H9 (cell line): ENCODE data around the gene CCL27. TPM values are rescaled to one million over a fixed set of nuclear protein-coding genes. Genes with fewer than 3 reads are reported as not detected.
A peak's percentile ranks its signal among the peaks of the same experiment; 100 is the strongest.

ENCODE experiments used
- DNase-seq: peaks from one replicate; pipeline ENCODE4 v3.0.0-alpha.2; 2017
- H2AFZ ChIP-seq: one replicate; pipeline ENCODE4 v1.6.1; 2013; ENCODE audit warnings: mild to moderate bottlenecking, low read length, control low read depth, moderate library complexity
- H2AK5ac ChIP-seq: 2 replicates; pipeline ENCODE4 v1.6.1; 2013; ENCODE audit warnings: low read length, control low read depth, mixed read lengths; ENCODE audit not compliant: insufficient read length
- H2BK120ac ChIP-seq: one replicate; pipeline ENCODE4 v1.6.1; 2013; ENCODE audit warnings: low read depth, mild to moderate bottlenecking, low read length, control low read depth, inconsistent platforms; ENCODE audit not compliant: poor library complexity, severe bottlenecking
- H2BK12ac ChIP-seq: 2 replicates; pipeline ENCODE4 v1.6.1; 2013; ENCODE audit warnings: low read length, control low read depth, mixed read lengths, low read depth; ENCODE audit not compliant: insufficient read length
- H2BK15ac ChIP-seq: 2 replicates; pipeline ENCODE4 v1.6.1; 2013; ENCODE audit warnings: low read depth, low read length, control low read depth
- H2BK20ac ChIP-seq: one replicate; pipeline ENCODE4 v1.6.1; 2013; ENCODE audit warnings: low read depth, mild to moderate bottlenecking, low read length, control low read depth, inconsistent platforms; ENCODE audit not compliant: poor library complexity, severe bottlenecking
- H2BK5ac ChIP-seq: 2 replicates; pipeline ENCODE4 v1.6.1; 2013; ENCODE audit warnings: low read length, control low read depth, mixed read lengths; ENCODE audit not compliant: insufficient read length
- H3K14ac ChIP-seq: 2 replicates; pipeline ENCODE4 v1.6.1; 2013; ENCODE audit warnings: low read length, control low read depth; ENCODE audit not compliant: insufficient read depth
- H3K18ac ChIP-seq: 2 replicates; pipeline ENCODE4 v1.6.1; 2013; ENCODE audit warnings: low read depth, mild to moderate bottlenecking, mixed read lengths, low read length, control low read depth; ENCODE audit not compliant: insufficient read length
- H3K23ac ChIP-seq: 2 replicates; pipeline ENCODE4 v1.6.1; 2013; ENCODE audit warnings: low read length, control low read depth, mixed read lengths, low read depth; ENCODE audit not compliant: insufficient read length
- H3K23me2 ChIP-seq: 2 replicates; pipeline ENCODE4 v1.6.1; 2013; ENCODE audit warnings: low read depth, mild to moderate bottlenecking, mixed read lengths, low read length, control low read depth; ENCODE audit not compliant: insufficient read length, poor library complexity, severe bottlenecking
- H3K27ac ChIP-seq: 2 replicates; pipeline ENCODE4 v1.5.1; 2013; ENCODE audit warnings: low read length, control low read depth, mixed read lengths, low read depth; ENCODE audit not compliant: insufficient read length
- H3K27me3 ChIP-seq: 2 replicates; pipeline ENCODE4 v1.6.1; 2013; ENCODE audit warnings: low read length, control low read depth, inconsistent platforms; ENCODE audit not compliant: insufficient read depth
- H3K4ac ChIP-seq: 2 replicates; pipeline ENCODE4 v1.6.1; 2013; ENCODE audit warnings: low read depth, mild to moderate bottlenecking, control low read depth, inconsistent platforms, low read length, moderate library complexity
- H3K4me1 ChIP-seq: 2 replicates; pipeline ENCODE4 v1.6.1; 2013; ENCODE audit warnings: low read length, control low read depth, inconsistent platforms; ENCODE audit not compliant: insufficient read depth
- H3K4me2 ChIP-seq: 2 replicates; pipeline ENCODE4 v1.6.1; 2013; ENCODE audit warnings: low read length, control low read depth, mixed read lengths; ENCODE audit not compliant: insufficient read length, insufficient read depth
- H3K56ac ChIP-seq: 2 replicates; pipeline ENCODE4 v1.6.1; 2013; ENCODE audit warnings: low read depth, mild to moderate bottlenecking, mixed read lengths, low read length, control low read depth; ENCODE audit not compliant: insufficient read length
- H3K79me1 ChIP-seq: 2 replicates; pipeline ENCODE4 v1.6.1; 2013; ENCODE audit warnings: low read depth, mild to moderate bottlenecking, moderate library complexity, low read length, control low read depth, inconsistent platforms; ENCODE audit not compliant: insufficient read depth, poor library complexity, severe bottlenecking
- H3K79me2 ChIP-seq: 2 replicates; pipeline ENCODE4 v1.6.1; 2013; ENCODE audit warnings: low read length, control low read depth, inconsistent platforms; ENCODE audit not compliant: insufficient read depth
- H3K9ac ChIP-seq: 2 replicates; pipeline ENCODE4 v1.6.1; 2013; ENCODE audit warnings: low read length, control low read depth, mixed read lengths; ENCODE audit not compliant: insufficient read length; ENCODE audit errors: extremely low read depth
- H3K9me3 ChIP-seq: one replicate; pipeline ENCODE4 v1.6.1; 2013; ENCODE audit warnings: low read depth, low read length, inconsistent platforms; ENCODE audit not compliant: control insufficient read depth
- H3T11ph ChIP-seq: one replicate; pipeline ENCODE4 v1.6.1; 2013; ENCODE audit warnings: mild to moderate bottlenecking, low read length, control low read depth, inconsistent platforms
- H4K20me1 ChIP-seq: one replicate; pipeline ENCODE4 v1.6.1; 2013; ENCODE audit not compliant: control insufficient read depth, insufficient read length, insufficient read depth
- H4K5ac ChIP-seq: 2 replicates; pipeline ENCODE4 v1.6.1; 2013; ENCODE audit warnings: low read depth, mild to moderate bottlenecking, mixed read lengths, low read length, control low read depth; ENCODE audit not compliant: insufficient read length
- H4K8ac ChIP-seq: replicated peaks from 2 replicates; pipeline ENCODE4 v1.6.1; 2013; ENCODE audit warnings: low read length, control low read depth, mixed read lengths, low read depth; ENCODE audit not compliant: insufficient read length
- H4K91ac ChIP-seq: 2 replicates; pipeline ENCODE4 v1.6.1; 2013; ENCODE audit warnings: low read depth, mild to moderate bottlenecking, moderate library complexity, mixed read lengths, low read length, control low read depth; ENCODE audit not compliant: insufficient read length
- H3K27ac Mint-ChIP-seq, 3 experiments: 2 replicates in 2 of 3; 3 replicates in 1 of 3; pipeline ENCODE4 v1.8.0; 2020 to 2021; ENCODE audit warnings: mixed read lengths in 3 of 3, mild to moderate bottlenecking in 1 of 3, moderate library complexity in 1 of 3
- H3K27me3 Mint-ChIP-seq: 2 replicates; pipeline ENCODE4 v1.8.0; 2021; ENCODE audit warnings: low read depth, mild to moderate bottlenecking, moderate library complexity, mixed read lengths
- H3K36me3 Mint-ChIP-seq, 3 experiments: 2 replicates in 2 of 3; 3 replicates in 1 of 3; pipeline ENCODE4 v1.8.0; 2020 to 2021; ENCODE audit warnings: low read depth in 3 of 3, mixed read lengths in 3 of 3; ENCODE audit not compliant: insufficient read depth in 1 of 3
- H3K4me1 Mint-ChIP-seq, 2 experiments: 2 replicates each; pipeline ENCODE4 v1.8.0; 2020; ENCODE audit warnings: mixed read lengths in 2 of 2
- H3K4me3 Mint-ChIP-seq, 2 experiments: 2 replicates in 1 of 2; 3 replicates in 1 of 2; pipeline ENCODE4 v1.8.0; 2020 to 2021; ENCODE audit warnings: mild to moderate bottlenecking in 2 of 2, mixed read lengths in 2 of 2, moderate library complexity in 1 of 2
- H3K9me3 Mint-ChIP-seq, 2 experiments: 2 replicates in 1 of 2; 3 replicates in 1 of 2; pipeline ENCODE4 v1.8.0; 2020; ENCODE audit warnings: mild to moderate bottlenecking in 2 of 2, mixed read lengths in 2 of 2, moderate library complexity in 1 of 2
- whole genome bisulfite sequencing: extraction: QIAGEN DNeasy Blood & Tissue Kit; methylation state at CpG from one replicate; pipeline ENCODE4 v1.1.7; 2013; ENCODE audit warnings: missing lambda C conversion rate, low lambda C conversion rate, mixed read lengths; ENCODE audit not compliant: insufficient read length; ENCODE audit errors: extremely low coverage; 5-methylcytosine and 5-hydroxymethylcytosine counted together
- total RNA-seq: library from RNA; stranded (reverse); gene quantifications from 2 replicates; pipeline ENCODE4 v1.2.1, GENCODE V29; 2021
- TF ChIP-seq, protein P1 (sequence below): fragments of 200-600 bp; sonication (generic); conservative IDR thresholded peaks from 3 replicates; pipeline ENCODE4 v1.8.0; 2021; ENCODE audit warnings: antibody characterized with exemption, mild to moderate bottlenecking

Gene CCL27
- total RNA-seq, 1 experiment from 2014 or later, result 0.28 TPM

DNA sequence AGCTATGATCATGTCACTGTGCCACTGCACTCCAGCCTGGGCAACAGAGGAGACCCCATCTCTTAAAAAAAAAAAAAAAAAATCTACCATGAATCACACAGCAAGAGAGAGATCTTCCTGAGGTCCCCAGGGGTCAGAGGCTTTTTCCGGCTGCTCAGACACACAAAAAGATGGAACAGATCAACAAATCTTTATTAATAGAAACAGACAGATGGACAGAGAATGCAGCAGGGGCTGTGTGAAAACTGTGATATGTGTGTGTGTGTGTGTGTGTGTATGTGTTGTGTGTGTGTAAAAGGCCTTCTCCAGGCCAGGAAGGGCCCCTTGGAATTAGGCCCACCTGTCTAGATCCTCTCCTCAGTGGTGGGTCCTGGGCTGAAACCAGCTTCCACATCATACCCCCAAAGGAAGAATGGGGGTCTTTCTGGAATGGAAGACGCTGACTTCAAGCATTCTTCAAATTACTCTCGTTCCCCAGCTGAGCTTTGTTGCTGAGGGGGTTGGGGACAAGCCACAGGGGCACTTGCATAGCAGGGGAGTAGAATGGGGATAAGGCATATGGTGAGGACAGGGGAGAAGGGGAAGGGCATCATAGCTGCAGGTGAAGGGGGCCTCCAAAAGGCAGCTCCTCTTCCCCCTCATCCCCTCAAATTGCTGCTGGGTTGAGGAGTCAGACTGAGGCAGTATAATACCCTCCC, 27.8 kb downstream of the CCL27 start:
- Histone ChIP-seq H3K9ac (no peak overlapping the region), H3K27ac (no peak overlapping the region), H4K20me1 (no peaks in the 10 kb centered on the region), H3K23ac (no peak overlapping the region), H2AFZ (no peak overlapping the region), H3K79me2 (no peaks in the 10 kb centered on the region; the same call in 1 of the 2 replicates), H2BK5ac (no peak overlapping the region), H3K79me1 (no peaks in the 10 kb centered on the region), H3K18ac (no peak overlapping the region), H3K4ac (no peak overlapping the region), H3K4me2 (no peak overlapping the region), H2BK15ac (no peak overlapping the region), H3K23me2 (peaks cover 11% of the 10 kb centered on the region), H2BK20ac (no peak overlapping the region), H3K14ac (no peak overlapping the region), H3K27me3 (peaks cover 13% of the 10 kb centered on the region), H4K5ac (no peak overlapping the region), H4K91ac (no peak overlapping the region), H3K9me3 (no peaks in the 10 kb centered on the region), H3K56ac (no peak overlapping the region), H2BK120ac (no peak overlapping the region), H2BK12ac (no peak overlapping the region), H2AK5ac (no peak overlapping the region), H3K4me1 (peaks cover 4% of the 10 kb centered on the region; the same call in 1 of the 2 replicates), H4K8ac (no peak overlapping the region), H3T11ph (no peak overlapping the region)
- Mint-ChIP-seq H3K4me3 (peak overlapping the region in 1 of 2 experiments; percentile 55; a peak in 2 of 5 replicates), H3K9me3 (no peaks in the 10 kb centered on the region; a peak in 1 of 5 replicates), H3K36me3 (peaks cover 2 to 15% (median 10%) of the 10 kb centered on the region in 3 experiments; a peak in 6 of 7 replicates), H3K4me1 (peaks cover 23 to 36% of the 10 kb centered on the region in 2 experiments), H3K27ac (no peak overlapping the region), H3K27me3 (peaks cover 43% of the 10 kb centered on the region)
- no CpG with 5 or more reads among the region's 3 CpGs for WGBS
- TF ChIP-seq, protein P1, sequence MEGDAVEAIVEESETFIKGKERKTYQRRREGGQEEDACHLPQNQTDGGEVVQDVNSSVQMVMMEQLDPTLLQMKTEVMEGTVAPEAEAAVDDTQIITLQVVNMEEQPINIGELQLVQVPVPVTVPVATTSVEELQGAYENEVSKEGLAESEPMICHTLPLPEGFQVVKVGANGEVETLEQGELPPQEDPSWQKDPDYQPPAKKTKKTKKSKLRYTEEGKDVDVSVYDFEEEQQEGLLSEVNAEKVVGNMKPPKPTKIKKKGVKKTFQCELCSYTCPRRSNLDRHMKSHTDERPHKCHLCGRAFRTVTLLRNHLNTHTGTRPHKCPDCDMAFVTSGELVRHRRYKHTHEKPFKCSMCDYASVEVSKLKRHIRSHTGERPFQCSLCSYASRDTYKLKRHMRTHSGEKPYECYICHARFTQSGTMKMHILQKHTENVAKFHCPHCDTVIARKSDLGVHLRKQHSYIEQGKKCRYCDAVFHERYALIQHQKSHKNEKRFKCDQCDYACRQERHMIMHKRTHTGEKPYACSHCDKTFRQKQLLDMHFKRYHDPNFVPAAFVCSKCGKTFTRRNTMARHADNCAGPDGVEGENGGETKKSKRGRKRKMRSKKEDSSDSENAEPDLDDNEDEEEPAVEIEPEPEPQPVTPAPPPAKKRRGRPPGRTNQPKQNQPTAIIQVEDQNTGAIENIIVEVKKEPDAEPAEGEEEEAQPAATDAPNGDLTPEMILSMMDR, result no peak
- no peak for DNase-seq
